Suprapubic skin (tissue), 4 donors: ENCODE measurements around the gene CCDC27. TPM values are rescaled to one million over a fixed set of nuclear protein-coding genes. Genes with fewer than 3 reads are reported as not detected.
A peak's percentile ranks its signal among the peaks of the same experiment; 100 is the strongest.

Experiments
- DNase-seq, 2 donors: peaks; one replicate each; pipeline ENCODE4 v3.0.0-alpha.2; 2019; ENCODE audit warnings: low spot score in 2 of 2
- H3K27ac ChIP-seq: fragments of 200-600 bp; sonication (generic); one replicate; pipeline ENCODE4 v1.5.1; 2019
- H3K27me3 ChIP-seq: fragments of 200-600 bp; sonication (generic); one replicate; pipeline ENCODE4 v1.5.1; 2019
- H3K36me3 ChIP-seq: fragments of 200-600 bp; sonication (generic); one replicate; pipeline ENCODE4 v1.5.1; 2019
- H3K4me1 ChIP-seq: fragments of 200-600 bp; sonication (generic); one replicate; pipeline ENCODE4 v1.5.1; 2019
- H3K4me3 ChIP-seq: fragments of 200-600 bp; sonication (generic); one replicate; pipeline ENCODE4 v1.5.1; 2019; ENCODE audit warnings: mild to moderate bottlenecking
- H3K9me3 ChIP-seq: fragments of 200-600 bp; sonication (generic); one replicate; pipeline ENCODE4 v1.5.1; 2019
- EP300 ChIP-seq: sonication (generic); formaldehyde crosslinking; IDR thresholded peaks from one replicate; pipeline ENCODE4 v1.6.1; 2017; ENCODE audit warnings: antibody characterized with exemption
- POLR2A ChIP-seq, 2 donors: fragments of 450-650 bp; IDR thresholded peaks; one replicate each; pipeline ENCODE4 v1.6.1; 2017; ENCODE audit warnings: antibody characterized with exemption in 2 of 2, mild to moderate bottlenecking in 2 of 2, moderate library complexity in 2 of 2
- POLR2AphosphoS5 ChIP-seq, 3 donors: sonication (generic); formaldehyde crosslinking; IDR thresholded peaks; one replicate each; pipeline ENCODE4 v1.6.1; 2017; ENCODE audit warnings: antibody characterized with exemption in 3 of 3
- WGBS: methylation state at CpG from one replicate; pipeline ENCODE4 v1.1.5; 2018; 5-methylcytosine and 5-hydroxymethylcytosine counted together
- total RNA-seq, 4 donors: library from RNA; depleted of rRNA; stranded (reverse); fragments of >200 nt; gene quantifications; one replicate each; pipeline ENCODE4 v1.1.0, GENCODE V29; 2016
- TF ChIP-seq, protein P1 (sequence below), 2 donors: fragments of 200-600 bp in 1 of 2; fragments of 450-650 bp in 1 of 2; sonication (generic) in 1 of 2; IDR thresholded peaks; one replicate each; pipeline ENCODE4 v1.5.1; 2016 to 2019; ENCODE audit warnings: antibody characterized with exemption in 2 of 2, mild to moderate bottlenecking in 1 of 2, moderate library complexity in 1 of 2

CCDC27 gene
- total RNA-seq, 4 donors from 2014 or later: not detected

DNA sequence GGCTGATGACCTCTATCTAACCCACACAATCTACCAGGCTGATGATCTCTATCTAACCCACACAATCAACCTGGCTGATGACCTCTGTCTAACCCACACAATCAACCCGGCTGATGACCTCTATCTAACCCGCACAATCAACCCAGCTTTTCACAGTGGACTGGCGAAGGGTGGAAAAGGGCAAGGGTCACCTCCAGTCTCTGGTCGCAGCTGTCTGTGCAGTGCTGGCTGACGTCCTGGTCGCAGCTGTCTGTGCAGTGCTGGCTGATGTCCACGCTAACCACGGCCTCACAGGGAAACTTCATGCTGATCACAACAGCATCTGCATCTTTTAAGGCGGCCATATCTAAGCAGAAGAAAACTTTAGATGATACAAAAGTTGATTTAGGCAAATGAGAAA lies 12.2 kb upstream of the CCDC27 start:
- no peak overlapping the region for H3K27ac ChIP-seq
- H3K9me3 ChIP-seq: no peaks in the 10 kb centered on the region
- peaks cover 63% of the 10 kb centered on the region for H3K36me3 ChIP-seq
- no peak overlapping the region for H3K4me3 ChIP-seq
- TF ChIP-seq, protein P1, sequence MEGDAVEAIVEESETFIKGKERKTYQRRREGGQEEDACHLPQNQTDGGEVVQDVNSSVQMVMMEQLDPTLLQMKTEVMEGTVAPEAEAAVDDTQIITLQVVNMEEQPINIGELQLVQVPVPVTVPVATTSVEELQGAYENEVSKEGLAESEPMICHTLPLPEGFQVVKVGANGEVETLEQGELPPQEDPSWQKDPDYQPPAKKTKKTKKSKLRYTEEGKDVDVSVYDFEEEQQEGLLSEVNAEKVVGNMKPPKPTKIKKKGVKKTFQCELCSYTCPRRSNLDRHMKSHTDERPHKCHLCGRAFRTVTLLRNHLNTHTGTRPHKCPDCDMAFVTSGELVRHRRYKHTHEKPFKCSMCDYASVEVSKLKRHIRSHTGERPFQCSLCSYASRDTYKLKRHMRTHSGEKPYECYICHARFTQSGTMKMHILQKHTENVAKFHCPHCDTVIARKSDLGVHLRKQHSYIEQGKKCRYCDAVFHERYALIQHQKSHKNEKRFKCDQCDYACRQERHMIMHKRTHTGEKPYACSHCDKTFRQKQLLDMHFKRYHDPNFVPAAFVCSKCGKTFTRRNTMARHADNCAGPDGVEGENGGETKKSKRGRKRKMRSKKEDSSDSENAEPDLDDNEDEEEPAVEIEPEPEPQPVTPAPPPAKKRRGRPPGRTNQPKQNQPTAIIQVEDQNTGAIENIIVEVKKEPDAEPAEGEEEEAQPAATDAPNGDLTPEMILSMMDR (IDR thresholded peaks at IDR 0.05): no peak
- no peak for TF ChIP-seq POLR2A (IDR thresholded peaks at IDR 0.05)
- TF ChIP-seq EP300: no peak
- no peak for TF ChIP-seq POLR2AphosphoS5 (IDR thresholded peaks at IDR 0.05)
- H3K27me3 ChIP-seq: no peaks in the 10 kb centered on the region
- 88% methylated on average over 8 of the region's 9 CpGs for WGBS
- peaks cover 11% of the 10 kb centered on the region for H3K4me1 ChIP-seq
- no peak for DNase-seq

DNA sequence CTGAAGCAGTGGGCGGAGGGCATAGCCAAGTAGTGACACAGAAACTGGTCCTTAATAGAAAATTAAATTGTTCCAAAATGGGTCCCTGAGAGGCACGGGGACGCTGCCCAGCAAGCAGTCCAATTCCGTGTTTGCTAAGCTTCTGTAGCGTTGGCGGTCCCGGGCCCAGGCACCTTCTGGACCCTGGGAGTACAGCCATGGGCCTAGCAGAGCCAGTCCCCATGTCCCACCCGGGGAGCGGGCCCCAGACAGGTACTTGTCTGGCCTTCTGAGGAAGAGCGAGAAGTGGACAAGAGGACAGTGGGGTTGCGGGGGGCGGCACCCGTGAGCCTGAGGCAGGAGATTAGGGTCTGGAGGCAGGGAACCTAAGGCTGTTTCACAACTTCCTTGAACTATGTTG lies 11.5 kb upstream of the CCDC27 start:
- H3K9me3 ChIP-seq: no peaks in the 10 kb centered on the region
- WGBS: 97% methylated on average over 13 of the region's 13 CpGs

DNA sequence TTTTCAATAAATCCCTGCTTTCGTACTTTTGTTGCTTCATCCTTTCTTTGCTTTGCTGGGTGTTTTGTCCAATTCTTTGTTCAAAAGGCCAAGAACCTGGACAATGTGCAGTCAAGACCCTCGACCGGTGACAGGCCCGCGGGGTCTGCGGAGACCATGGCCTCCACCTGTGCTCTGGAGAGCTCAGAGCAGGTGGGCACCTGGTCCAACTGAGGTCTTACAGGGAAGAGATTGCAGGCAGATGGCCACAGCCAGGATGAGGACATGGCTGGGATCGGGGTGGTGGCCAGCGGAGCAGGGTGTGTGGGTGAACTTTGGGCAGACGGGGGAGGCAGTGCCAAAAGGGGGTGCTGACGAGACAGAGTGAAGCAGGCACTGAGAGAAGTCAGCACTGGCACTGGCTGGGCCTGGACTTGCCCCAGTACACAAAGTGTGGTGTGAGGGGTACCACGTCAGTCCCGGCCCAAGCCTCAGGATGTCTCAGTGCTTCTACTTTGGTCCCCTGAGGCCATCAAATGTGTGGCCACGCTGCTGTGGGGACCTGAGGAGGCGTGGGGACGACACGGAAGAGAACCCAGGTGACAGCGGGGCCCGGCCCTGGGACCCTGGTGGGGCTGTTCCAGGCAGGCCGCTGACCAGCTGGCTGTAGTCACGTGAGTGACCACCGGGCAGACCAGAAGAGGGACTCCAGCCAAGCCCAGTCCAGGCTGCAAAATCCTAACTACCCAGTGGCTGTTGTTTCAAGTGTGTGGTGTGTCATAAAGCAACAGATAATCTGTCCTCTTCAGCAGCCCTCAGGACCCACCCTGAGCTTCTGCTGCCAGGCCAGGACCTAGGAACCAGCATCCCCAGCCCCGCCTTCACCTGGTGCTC lies 10.4 kb upstream of the CCDC27 start:
- Histone ChIP-seq H3K4me1 (peaks cover 26% of the 10 kb centered on the region), H3K27me3 (no peaks in the 10 kb centered on the region), H3K4me3 (no peak overlapping the region), H3K27ac (no peak overlapping the region), H3K9me3 (no peaks in the 10 kb centered on the region), H3K36me3 (peaks cover 48% of the 10 kb centered on the region)
- 97% methylated on average over 12 of the region's 22 CpGs for WGBS
- DNase-seq: peak; percentile 56 to 76
- TF ChIP-seq POLR2A (IDR thresholded peaks at IDR 0.05): no peak
- TF ChIP-seq, protein P1 (IDR thresholded peaks at IDR 0.05): no peak
- TF ChIP-seq EP300: no peak
- TF ChIP-seq POLR2AphosphoS5 (IDR thresholded peaks at IDR 0.05): no peak

More for the DNA sequence above, 11.5 kb upstream of the CCDC27 start:
- no peaks in the 10 kb centered on the region for H3K27me3 ChIP-seq
- H3K4me3 ChIP-seq: no peak overlapping the region
- H3K27ac ChIP-seq: no peak overlapping the region
- TF ChIP-seq POLR2A (IDR thresholded peaks at IDR 0.05): no peak
- TF ChIP-seq, protein P1 (IDR thresholded peaks at IDR 0.05): no peak
- no peak for TF ChIP-seq EP300
- TF ChIP-seq POLR2AphosphoS5 (IDR thresholded peaks at IDR 0.05): no peak
- DNase-seq: peak in 1 of 2 donors; percentile 48
- H3K4me1 ChIP-seq: peaks cover 16% of the 10 kb centered on the region
- H3K36me3 ChIP-seq: peaks cover 56% of the 10 kb centered on the region

DNA sequence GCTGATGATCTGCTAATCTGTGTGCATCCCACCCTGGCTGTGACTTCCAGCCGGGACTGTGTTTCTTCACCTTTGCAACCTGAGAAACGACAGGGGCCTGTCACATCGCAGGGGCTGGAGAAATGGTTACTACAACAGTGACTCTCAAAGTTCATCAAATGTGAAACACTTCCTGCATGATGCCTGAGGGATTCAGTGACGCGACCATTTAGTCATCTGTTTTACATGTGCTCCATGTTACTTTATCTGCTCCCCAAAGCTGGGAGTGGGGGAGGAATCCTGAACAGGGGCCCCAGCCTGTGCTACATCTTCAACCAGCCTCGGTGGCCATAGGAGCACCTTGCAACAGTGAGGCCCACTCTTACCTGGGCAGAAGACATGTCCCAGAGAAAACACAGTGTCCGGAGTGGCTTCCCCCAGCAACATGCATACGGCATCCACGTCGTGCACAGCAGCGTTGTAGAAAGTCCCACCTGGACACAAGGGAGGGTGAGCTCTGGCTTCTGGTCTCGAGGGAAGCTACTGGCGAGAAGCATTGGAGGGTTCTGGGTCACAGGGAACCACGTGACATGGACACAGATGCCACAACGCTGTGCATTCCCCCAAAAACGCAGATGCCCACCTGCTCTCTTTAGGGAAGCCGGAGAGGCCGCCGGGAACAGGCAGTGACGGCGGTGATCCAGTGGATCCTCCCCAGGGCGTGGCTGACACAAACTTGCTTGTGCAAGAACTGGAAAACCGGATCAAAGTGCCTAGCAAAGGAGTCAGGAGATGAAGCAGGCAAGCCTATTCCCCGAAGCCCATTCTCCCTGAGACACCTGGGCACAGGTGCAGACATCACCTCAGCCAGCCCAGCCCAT lies 9.6 kb upstream of the CCDC27 start:
- Histone ChIP-seq H3K9me3 (no peaks in the 10 kb centered on the region), H3K27me3 (no peaks in the 10 kb centered on the region), H3K4me3 (no peak overlapping the region), H3K27ac (no peak overlapping the region), H3K4me1 (peaks cover 34% of the 10 kb centered on the region), H3K36me3 (peaks cover 39% of the 10 kb centered on the region)
- TF ChIP-seq POLR2AphosphoS5 (IDR thresholded peaks at IDR 0.05): no peak
- DNase-seq: peak in 1 of 2 donors; percentile 45
- WGBS: 72% methylated on average over 23 of the region's 24 CpGs

DNA sequence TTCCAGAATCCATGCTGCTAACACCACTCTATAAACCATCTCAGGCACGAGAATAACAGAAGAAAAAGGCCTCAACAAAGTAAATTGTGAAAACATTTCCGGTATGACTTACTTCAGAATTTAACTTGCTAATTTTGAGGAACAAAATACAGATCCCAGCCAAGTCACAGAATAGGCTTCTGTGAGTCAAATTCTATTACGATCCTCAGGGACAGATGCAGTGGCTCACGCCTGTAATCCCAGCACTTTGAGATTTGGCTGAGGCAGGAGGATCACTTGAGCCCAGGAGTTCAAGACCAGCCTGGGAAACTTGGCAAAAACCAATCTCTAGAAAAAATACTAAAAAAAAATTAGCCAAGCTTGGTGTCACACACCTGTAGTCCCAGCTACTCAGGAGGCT lies 8.8 kb upstream of the CCDC27 start:
- no peak overlapping the region for H3K4me3 ChIP-seq
- H3K36me3 ChIP-seq: peaks cover 32% of the 10 kb centered on the region
- no peak overlapping the region for H3K27ac ChIP-seq
- 56% methylated on average over 4 of the region's 4 CpGs for WGBS
- no peak for DNase-seq
- H3K4me1 ChIP-seq: peaks cover 41% of the 10 kb centered on the region
- no peaks in the 10 kb centered on the region for H3K27me3 ChIP-seq
- TF ChIP-seq, protein P1 (IDR thresholded peaks at IDR 0.05): no peak
- TF ChIP-seq EP300 (no peak), POLR2AphosphoS5 (IDR thresholded peaks at IDR 0.05) (no peak), POLR2A (IDR thresholded peaks at IDR 0.05) (no peak)
- no peaks in the 10 kb centered on the region for H3K9me3 ChIP-seq
